WTC11 (cell line): Measurements from ENCODE around the gene IQCF5. TPM values are rescaled to one million over a fixed set of nuclear protein-coding genes. Genes with fewer than 3 reads are reported as not detected.
"Not testable (repeated sequence)": the region's sequence is repeated elsewhere in the genome, so short reads cannot be mapped to it uniquely, and the experiment has no call there.

ENCODE experiments used
- ATAC-seq: fragments of 200-7000 bp; cut with Tn5 transposase; 2 replicates; pipeline ENCODE4 v1.10.0; 2021; ENCODE audit warnings: mild to moderate bottlenecking, moderate library complexity
- CTCF ChIA-PET: fragments of 300-600 bp; sonication (Branson Sonifier 250); formaldehyde crosslinking; loops from one replicate; lab custom pipeline; 2021; ENCODE audit warnings: antibody characterized with exemption; lab: Charles Lee
- POLR2A ChIA-PET: fragments of 350-600 bp; sonication (Branson Sonifier 250); formaldehyde crosslinking; loops from one replicate; lab custom pipeline; 2021; ENCODE audit warnings: antibody characterized with exemption; lab: Charles Lee
- DNase-seq: peaks from one replicate; pipeline ENCODE4 v3.0.0; 2021; ENCODE audit warnings: low spot score
- H3K27ac Mint-ChIP-seq: 2 replicates; pipeline ENCODE4 v1.8.0; 2021; ENCODE audit warnings: mixed read lengths
- H3K27me3 Mint-ChIP-seq: 2 replicates; pipeline ENCODE4 v1.8.0; 2021; ENCODE audit warnings: low read depth, mild to moderate bottlenecking, moderate library complexity, mixed read lengths
- H3K36me3 Mint-ChIP-seq: 2 replicates; pipeline ENCODE4 v1.8.0; 2021; ENCODE audit warnings: mixed read lengths
- H3K4me1 Mint-ChIP-seq: 2 replicates; pipeline ENCODE4 v1.8.0; 2022; ENCODE audit warnings: mixed read lengths
- H3K4me3 Mint-ChIP-seq: 2 replicates; pipeline ENCODE4 v1.8.0; 2021; ENCODE audit warnings: mild to moderate bottlenecking, moderate library complexity, mixed read lengths
- H3K9me3 Mint-ChIP-seq: 2 replicates; pipeline ENCODE4 v1.8.0; 2021; ENCODE audit warnings: mixed read lengths
- ELF4 ChIP-seq: sonication (generic); formaldehyde crosslinking; IDR thresholded peaks from 2 replicates; pipeline ENCODE4 v1.8.1; 2022; ENCODE audit warnings: low read depth, mild to moderate bottlenecking, moderate library complexity, missing genetic modification reagents
- IRF1 ChIP-seq: sonication (generic); formaldehyde crosslinking; IDR thresholded peaks from 2 replicates; pipeline ENCODE4 v1.8.0; 2023; ENCODE audit warnings: missing genetic modification reagents
- JUN ChIP-seq: sonication (generic); formaldehyde crosslinking; IDR thresholded peaks from 2 replicates; pipeline ENCODE4 v1.8.0; 2023; ENCODE audit warnings: mild to moderate bottlenecking, missing genetic modification reagents
- MAX ChIP-seq: sonication (generic); formaldehyde crosslinking; IDR thresholded peaks from 2 replicates; pipeline ENCODE4 v1.8.0; 2022; ENCODE audit warnings: mild to moderate bottlenecking, missing genetic modification reagents
- MLX ChIP-seq: sonication (generic); formaldehyde crosslinking; IDR thresholded peaks from 2 replicates; pipeline ENCODE4 v1.8.1; 2023; ENCODE audit warnings: mild to moderate bottlenecking, missing genetic modification reagents, moderate library complexity
- MXD4 ChIP-seq: fragments of 250-450 bp; sonication (Bioruptor Pico); IDR thresholded peaks from 2 replicates; pipeline ENCODE4 v1.8.0; 2021; ENCODE audit warnings: mild to moderate bottlenecking, moderate library complexity, borderline replicate concordance
- NFATC4 ChIP-seq: fragments of 250-450 bp; sonication (Bioruptor Pico); IDR thresholded peaks from 2 replicates; pipeline ENCODE4 v1.9.0; 2021; ENCODE audit warnings: mild to moderate bottlenecking
- OVOL2 ChIP-seq: fragments of 250-450 bp; sonication (Bioruptor Pico); IDR thresholded peaks from 2 replicates; pipeline ENCODE4 v1.9.0; 2021; ENCODE audit warnings: mild to moderate bottlenecking, borderline replicate concordance
- SMAD4 ChIP-seq: sonication (generic); formaldehyde crosslinking; IDR thresholded peaks from 2 replicates; pipeline ENCODE4 v1.8.0; 2022; ENCODE audit warnings: mild to moderate bottlenecking, missing genetic modification reagents
- TCF7 ChIP-seq: sonication (generic); formaldehyde crosslinking; IDR thresholded peaks from 2 replicates; pipeline ENCODE4 v1.8.0; 2022; ENCODE audit warnings: mild to moderate bottlenecking, low read depth, missing genetic modification reagents, moderate library complexity
- ZMAT4 ChIP-seq: fragments of 250-450 bp; sonication (Bioruptor Pico); IDR thresholded peaks from 2 replicates; pipeline ENCODE4 v1.9.0; 2021; ENCODE audit warnings: mild to moderate bottlenecking
- ZNF138 ChIP-seq: sonication (generic); formaldehyde crosslinking; conservative IDR thresholded peaks from 2 replicates; pipeline ENCODE4 v1.8.1; 2022; ENCODE audit warnings: mild to moderate bottlenecking, moderate library complexity, missing genetic modification reagents
- ZNF423 ChIP-seq: fragments of 250-450 bp; sonication (Bioruptor Pico); IDR thresholded peaks from 2 replicates; pipeline ENCODE4 v2.1.2; 2022; ENCODE audit warnings: mild to moderate bottlenecking, moderate library complexity
- total RNA-seq: library from RNA; stranded (reverse); gene quantifications from 3 replicates; pipeline ENCODE4 v1.2.3, GENCODE V29; 2021

IQCF5 gene
- total RNA-seq, 1 experiment from 2014 or later: not detected

GRCh38 chr3:51908026-51908425 lies 32.6 kb upstream of the IQCF5 start:
- CTCF ChIA-PET: no interaction called here

GRCh38 chr3:51904034-51904823 lies 28.8 kb upstream of the IQCF5 start:
- H3K9me3 Mint-ChIP-seq: peaks cover 52% of the 10 kb centered on the region
- no peak for ATAC-seq
- H3K27ac Mint-ChIP-seq: no peak overlapping the region
- CTCF ChIA-PET: no interaction called here
- DNase-seq: no peak
- TF ChIP-seq ELF4 (CRISPR knock-in tag): no peak
- no peak for TF ChIP-seq OVOL2
- peaks cover 19% of the 10 kb centered on the region for H3K36me3 Mint-ChIP-seq
- peaks cover 13% of the 10 kb centered on the region for H3K4me1 Mint-ChIP-seq
- peaks cover 6% of the 10 kb centered on the region for H3K27me3 Mint-ChIP-seq
- no peak overlapping the region for H3K4me3 Mint-ChIP-seq
- POLR2A ChIA-PET: no interaction called here

More at GRCh38 chr3:51908026-51908425, 32.6 kb upstream of the IQCF5 start:
- DNase-seq: no peak
- POLR2A ChIA-PET: no interaction called here
- Mint-ChIP-seq H3K36me3 (peaks cover 19% of the 10 kb centered on the region), H3K27me3 (peaks cover 6% of the 10 kb centered on the region), H3K9me3 (peaks cover 55% of the 10 kb centered on the region), H3K27ac (no peak overlapping the region), H3K4me3 (no peak overlapping the region), H3K4me1 (no peaks in the 10 kb centered on the region)
- TF ChIP-seq MXD4 (CRISPR knock-in tag) (no peak), MAX (CRISPR knock-in tag) (no peak), MLX (CRISPR knock-in tag) (no peak), TCF7 (CRISPR knock-in tag) (no peak), ZMAT4 (no peak), ZNF423 (CRISPR knock-in tag) (no peak), JUN (no peak)
- no peak for ATAC-seq

GRCh38 chr3:51902361-51902760 lies 27.0 kb upstream of the IQCF5 start:
- ATAC-seq, H3K4me3 Mint-ChIP-seq, H3K27ac Mint-ChIP-seq, H3K27me3 Mint-ChIP-seq, POLR2A ChIA-PET, DNase-seq, CTCF ChIA-PET: not testable (repeated sequence)
- Mint-ChIP-seq H3K9me3 (peaks cover 43% of the 10 kb centered on the region), H3K36me3 (peaks cover 20% of the 10 kb centered on the region), H3K4me1 (peaks cover 13% of the 10 kb centered on the region)

GRCh38 chr3:51900043-51900442 lies 24.6 kb upstream of the IQCF5 start:
- CTCF ChIA-PET: interaction anchor here (0.8 to 2.3 kb wide), 2 partner anchors 74 to 181 kb away, joined by 4 to 13 read pairs; partner anchors contain the start of gene ABHD14B
- ATAC-seq, H3K4me3 Mint-ChIP-seq, H3K27ac Mint-ChIP-seq, POLR2A ChIA-PET, H3K27me3 Mint-ChIP-seq, DNase-seq: not testable (repeated sequence)
- H3K4me1 Mint-ChIP-seq: peaks cover 18% of the 10 kb centered on the region
- H3K36me3 Mint-ChIP-seq: peaks cover 15% of the 10 kb centered on the region
- peaks cover 33% of the 10 kb centered on the region for H3K9me3 Mint-ChIP-seq

- H3K36me3 Mint-ChIP-seq: peaks cover 8% of the 10 kb centered on the region; the same call in 1 of the 2 replicates
- POLR2A ChIA-PET: no interaction called here
- ATAC-seq (no peak), DNase-seq (no peak)
- H3K9me3 Mint-ChIP-seq: peaks cover 22% of the 10 kb centered on the region
- H3K4me3 Mint-ChIP-seq: no peak overlapping the region
- H3K27me3 Mint-ChIP-seq: peaks cover 5% of the 10 kb centered on the region
- no peak for TF ChIP-seq ZNF138 (CRISPR knock-in tag)
- TF ChIP-seq NFATC4 (CRISPR knock-in tag): no peak
- TF ChIP-seq SMAD4 (CRISPR knock-in tag): no peak
- no peak for TF ChIP-seq IRF1 (CRISPR knock-in tag)
- peaks cover 16% of the 10 kb centered on the region for H3K4me1 Mint-ChIP-seq
- H3K27ac Mint-ChIP-seq: no peak overlapping the region
- CTCF ChIA-PET: interaction anchor here (0.8 kb wide), 2 partner anchors 78 to 178 kb away, joined by 4 to 5 read pairs; no protein-coding TSS in a partner anchor
These were observed 22.0 kb upstream of the IQCF5 start for GRCh38 chr3:51897391-51897790.
